Measurements from ENCODE around the gene FBXO7.

Gene FBXO7

GRCh38 chr22:32493551-32493950 is 18.9 kb downstream of the FBXO7 start (continued):
- no peak for TF ChIP-seq ZNF518A (tag by site-specific recombination; conservative IDR thresholded peaks at IDR 0.05; ENCODE audit: low read depth)
- TF ChIP-seq ZNF660 (tag by site-specific recombination; IDR thresholded peaks at IDR 0.05), result no peak
- TF ChIP-seq INSM2 (tag by site-specific recombination; IDR thresholded peaks at IDR 0.05), result no peak
- TF ChIP-seq ZNF140 (tag by site-specific recombination; IDR thresholded peaks at IDR 0.05), result no peak
- TF ChIP-seq ZNF830 (tag by site-specific recombination; IDR thresholded peaks at IDR 0.05; ENCODE audit: low read depth), result no peak
- TF ChIP-seq ZFP3 (tag by site-specific recombination; IDR thresholded peaks at IDR 0.05; ENCODE audit: low read depth), result no peak
- TF ChIP-seq ZFHX2 (tag by site-specific recombination; conservative IDR thresholded peaks at IDR 0.05), result no peak
- no peak for TF ChIP-seq ZNF654 (tag by site-specific recombination; IDR thresholded peaks at IDR 0.05; ENCODE audit: low read depth)
- no peak for TF ChIP-seq ZSCAN30 (tag by site-specific recombination; IDR thresholded peaks at IDR 0.05)

- ChIA-PET POLR2A (no interaction called here), CTCF (no interaction called here)
- TF ChIP-seq ZNF354C (tag by site-specific recombination; IDR thresholded peaks at IDR 0.05; ENCODE audit: borderline replicate concordance, low read depth) (no peak), ZNF10 (tag by site-specific recombination; IDR thresholded peaks at IDR 0.05) (no peak), SETDB1 (IDR thresholded peaks at IDR 0.05; ENCODE audit: insufficient read length, low read length) (no peak), ZFP69B (tag by site-specific recombination; IDR thresholded peaks at IDR 0.05) (no peak), OSR2 (tag by site-specific recombination; IDR thresholded peaks at IDR 0.05) (no peak), ZNF529 (tag by site-specific recombination; IDR thresholded peaks at IDR 0.05; ENCODE audit: insufficient replicate concordance) (no peak), ZNF585B (tag by site-specific recombination; IDR thresholded peaks at IDR 0.05) (no peak), ZNF138 (tag by site-specific recombination; IDR thresholded peaks at IDR 0.05; ENCODE audit: borderline replicate concordance) (no peak), YY1 (tag by site-specific recombination; IDR thresholded peaks at IDR 0.05) (no peak), ZNF600 (tag by site-specific recombination; IDR thresholded peaks at IDR 0.05) (no peak), SCRT2 (tag by site-specific recombination; IDR thresholded peaks at IDR 0.05) (no peak), PRDM1 (tag by site-specific recombination; IDR thresholded peaks at IDR 0.05) (no peak), ZNF580 (tag by site-specific recombination; IDR thresholded peaks at IDR 0.05) (no peak), ZNF341 (tag by site-specific recombination; IDR thresholded peaks at IDR 0.05; ENCODE audit: low read depth) (no peak), ZNF48 (tag by site-specific recombination; IDR thresholded peaks at IDR 0.05) (no peak), ZNF571 (tag by site-specific recombination; IDR thresholded peaks at IDR 0.05) (no peak), ZNF776 (tag by site-specific recombination; IDR thresholded peaks at IDR 0.05; ENCODE audit: borderline replicate concordance) (no peak), INSM2 (tag by site-specific recombination; IDR thresholded peaks at IDR 0.05) (no peak), ZFP3 (tag by site-specific recombination; IDR thresholded peaks at IDR 0.05; ENCODE audit: low read depth) (no peak), ZNF391 (tag by site-specific recombination; IDR thresholded peaks at IDR 0.05; ENCODE audit: borderline replicate concordance, low read depth) (no peak)
- no peak overlapping the region for H3K4me3 ChIP-seq (ENCODE audit: low read depth, low read length)
- peaks cover 67 to 89% of the 10 kb centered on the region in 2 experiments for H3K36me3 ChIP-seq (ENCODE audit: control insufficient read depth in 2 of 2, insufficient read depth in 1 of 2, low read length in 2 of 2)
- no peaks in the 10 kb centered on the region for H3K9me3 ChIP-seq (ENCODE audit: control insufficient read depth, insufficient read depth, low read depth, low read length)
- H3K4me1 ChIP-seq (ENCODE audit: control insufficient read depth, insufficient read depth, low read length), result no peaks in the 10 kb centered on the region
- H3K27ac ChIP-seq (ENCODE audit: extremely low read depth, low read depth, low read length), result no peak overlapping the region
Measured at GRCh38 chr22:32494971-32495370, 20.4 kb downstream of the FBXO7 start.
